ENCODE data around the gene CDKN1A. TPM values are rescaled to one million over a fixed set of nuclear protein-coding genes. Genes with fewer than 3 reads are reported as not detected.

The CDKN1A gene
- total RNA-seq, 1 donor from 2014 or later: 56.2 TPM

DNA sequence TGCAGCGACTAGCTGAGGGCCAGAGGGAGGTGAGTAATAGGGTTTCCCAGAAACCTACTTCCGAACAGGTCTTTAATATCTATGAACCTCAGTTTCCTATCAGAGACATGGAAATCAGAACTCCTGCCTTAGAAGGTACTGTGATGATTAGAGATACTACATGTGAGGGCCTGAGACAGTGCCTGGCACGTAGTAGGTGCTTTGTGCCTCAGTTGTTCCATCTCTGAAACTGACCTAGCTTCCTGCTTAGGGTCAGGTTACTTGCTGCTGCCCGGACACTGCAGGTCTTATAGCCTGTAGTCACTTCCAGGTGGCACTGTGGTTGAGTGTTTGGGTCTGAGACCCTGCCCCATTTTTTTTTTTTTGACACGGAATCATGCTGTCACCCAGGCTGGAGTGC lies 40.0 kb downstream of the CDKN1A start:
- intact Hi-C loops (cut with micrococcal nuclease): no loop called here

GRCh38 chr6:36719126-36719525 lies 40.6 kb downstream of the CDKN1A start:
- intact Hi-C loops (cut with micrococcal nuclease): no loop called here

DNA sequence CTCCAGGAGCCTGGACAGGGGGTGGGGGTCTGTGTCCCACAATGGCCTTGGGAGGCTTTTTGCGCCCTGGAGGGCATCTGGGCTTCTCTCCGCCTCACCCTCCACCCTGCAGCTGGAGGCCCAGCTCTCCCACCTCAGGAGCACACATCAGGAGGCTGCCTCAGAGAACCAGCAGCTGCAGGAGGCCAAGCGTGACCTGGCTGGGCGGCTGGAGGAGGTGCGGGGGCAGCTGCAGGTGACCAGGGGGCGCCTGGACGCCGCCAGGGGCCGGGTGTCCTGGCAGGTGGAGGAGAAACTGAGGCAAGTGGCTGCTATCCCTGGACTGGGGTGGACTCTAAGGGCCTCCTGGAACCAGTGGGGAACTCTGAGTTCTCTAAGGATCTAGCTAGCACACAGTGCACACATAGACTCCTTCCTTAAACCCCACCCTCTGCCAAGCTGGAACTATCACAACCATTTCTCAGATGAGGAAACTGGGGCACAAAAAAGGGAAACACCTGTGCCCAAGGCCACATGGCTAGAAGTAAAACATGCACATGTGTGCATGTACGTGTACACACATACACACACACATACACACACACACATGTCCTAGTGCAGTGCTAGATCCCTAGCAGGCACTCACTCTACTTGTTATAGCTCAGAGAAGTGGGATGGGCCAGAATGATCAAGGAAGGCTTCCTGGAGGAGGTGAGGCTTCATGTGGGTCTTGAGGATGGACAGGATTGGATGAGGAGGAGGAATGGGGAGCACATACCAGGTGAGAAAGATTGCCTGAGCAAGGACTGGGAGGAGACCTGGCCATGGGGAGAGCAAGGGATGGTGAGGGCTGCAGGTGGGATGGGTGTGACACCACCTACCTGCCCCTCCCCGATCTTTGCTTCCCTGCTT lies 42.0 kb downstream of the CDKN1A start:
- intact Hi-C loops (cut with micrococcal nuclease): no loop called here

DNA sequence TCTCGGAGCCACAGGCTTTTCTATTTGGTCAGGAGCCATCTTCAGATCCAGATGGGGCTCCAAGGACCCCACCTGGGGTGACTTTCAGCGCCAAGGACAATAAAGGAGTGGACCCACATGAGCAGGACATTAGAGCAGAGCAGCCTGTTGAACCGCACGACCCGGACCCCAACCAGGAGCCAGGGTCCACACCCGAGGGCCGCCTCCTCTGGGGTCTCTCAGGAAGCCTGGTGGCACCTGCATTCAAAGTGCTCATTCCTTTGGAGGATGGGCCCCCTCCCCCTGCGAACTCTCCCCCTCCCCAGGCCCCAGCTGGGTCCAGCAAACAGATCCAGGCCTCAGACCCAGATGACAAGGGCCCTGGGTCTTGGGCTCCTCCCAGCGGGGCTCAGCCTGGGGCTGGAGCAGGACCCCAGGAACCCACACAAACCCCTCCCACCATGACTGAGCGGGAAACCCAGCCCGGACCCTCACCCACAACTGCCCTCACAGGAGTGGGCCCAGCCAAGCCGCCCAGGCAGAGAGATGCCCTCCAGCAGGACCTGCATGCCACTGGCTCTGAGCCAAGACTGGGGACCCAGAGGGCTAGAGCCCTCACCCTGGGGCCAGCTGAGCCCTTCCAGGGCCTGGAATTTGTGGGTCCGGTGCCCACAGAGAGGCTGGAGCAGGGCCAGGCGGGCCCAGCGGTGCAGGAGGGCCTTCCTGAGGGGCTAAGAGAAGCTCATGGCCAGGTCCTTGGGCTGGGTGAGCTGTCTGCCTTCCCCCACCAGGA lies 43.0 kb downstream of the CDKN1A start:
- intact Hi-C loops (cut with micrococcal nuclease): no loop called here

- intact Hi-C loops (cut with micrococcal nuclease): no loop called here
Observed at GRCh38 chr6:36722365-36722764, 43.9 kb downstream of the CDKN1A start.

GRCh38 chr6:36722879-36723278 lies 44.4 kb downstream of the CDKN1A start:
- intact Hi-C loops (cut with micrococcal nuclease): no loop called here

- intact Hi-C loops (cut with micrococcal nuclease): loop anchor here (1.0 kb wide), 1 partner anchor 101 kb away; no protein-coding TSS in a partner anchor
Observed at GRCh38 chr6:36723992-36724391, 45.5 kb downstream of the CDKN1A start.

GRCh38 chr6:36724514-36725390 lies 46.2 kb downstream of the CDKN1A start:
- intact Hi-C loops (cut with micrococcal nuclease): loop anchor here (1.0 kb wide), 1 partner anchor 101 kb away; no protein-coding TSS in a partner anchor

DNA sequence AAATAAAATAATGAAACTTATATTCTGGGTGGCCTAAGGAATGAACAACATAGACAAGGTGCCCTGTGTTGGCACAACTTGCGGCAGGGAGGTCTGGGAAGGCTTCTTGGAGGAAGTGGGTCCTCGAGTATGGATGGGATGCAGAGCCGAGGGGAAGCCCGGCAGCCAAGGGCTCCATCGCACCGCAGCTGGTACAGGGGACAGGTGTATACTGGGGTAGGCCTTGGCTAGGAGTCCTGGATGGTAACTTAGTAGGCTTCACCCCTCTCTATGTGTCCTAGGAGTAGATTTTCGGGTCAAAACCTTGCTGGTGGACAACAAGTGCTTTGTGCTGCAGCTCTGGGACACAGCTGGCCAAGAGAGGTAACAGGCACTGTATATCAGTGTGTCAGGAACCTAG lies 47.1 kb downstream of the CDKN1A start:
- intact Hi-C loops (cut with micrococcal nuclease): no loop called here

- intact Hi-C loops (cut with micrococcal nuclease): no loop called here
Observed at GRCh38 chr6:36727505-36728021, 49.0 kb downstream of the CDKN1A start.

- intact Hi-C loops (cut with micrococcal nuclease): no loop called here
Observed at GRCh38 chr6:36728289-36729160, 50.0 kb downstream of the CDKN1A start.

- intact Hi-C loops (cut with micrococcal nuclease): no loop called here
Observed at GRCh38 chr6:36729161-36729524, 50.6 kb downstream of the CDKN1A start.

DNA sequence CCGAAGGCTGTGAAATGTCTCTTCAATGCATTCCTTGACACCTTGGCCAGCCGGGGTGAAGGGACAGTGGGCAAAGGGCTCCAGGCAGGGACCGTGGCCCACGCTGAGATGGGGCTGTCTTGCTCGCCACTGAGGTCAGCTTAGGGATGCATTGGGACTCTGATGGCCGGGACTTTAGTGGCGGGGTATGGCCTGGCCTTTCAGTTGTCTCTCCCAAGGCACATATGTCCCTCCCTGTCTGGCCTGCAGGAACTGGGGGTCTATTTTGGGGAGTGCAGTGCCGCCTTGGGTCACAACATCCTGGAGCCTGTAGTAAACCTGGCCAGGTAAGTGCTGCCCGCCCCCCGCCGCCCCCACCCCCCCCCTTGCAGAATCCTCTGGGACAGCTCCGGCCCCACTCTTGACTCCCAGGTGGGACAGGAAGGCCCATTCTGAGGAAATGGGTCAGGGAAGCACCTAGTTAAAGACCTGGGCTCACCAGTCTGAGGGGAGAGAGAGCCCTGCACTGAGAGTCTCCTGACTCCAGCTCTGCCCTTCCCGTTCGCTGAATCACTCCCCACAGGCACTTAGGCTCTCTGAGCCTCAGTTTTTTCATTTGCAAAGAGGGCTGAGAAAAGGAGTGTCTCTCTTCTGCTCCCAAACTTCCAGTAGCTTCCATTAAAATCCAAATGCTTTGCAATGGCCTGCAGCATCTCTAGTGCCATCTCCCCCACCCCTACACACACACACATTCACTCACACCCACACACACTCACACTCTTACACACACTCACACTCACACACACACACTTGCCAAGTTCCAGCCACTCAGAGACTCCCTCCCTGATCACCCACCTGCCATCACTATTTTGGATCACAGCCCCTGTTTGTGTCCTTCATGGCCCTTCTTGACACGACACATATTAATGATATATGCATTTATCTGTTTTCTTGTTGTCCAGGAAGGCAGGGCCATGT lies 52.2 kb downstream of the CDKN1A start:
- intact Hi-C loops (cut with micrococcal nuclease): no loop called here

DNA sequence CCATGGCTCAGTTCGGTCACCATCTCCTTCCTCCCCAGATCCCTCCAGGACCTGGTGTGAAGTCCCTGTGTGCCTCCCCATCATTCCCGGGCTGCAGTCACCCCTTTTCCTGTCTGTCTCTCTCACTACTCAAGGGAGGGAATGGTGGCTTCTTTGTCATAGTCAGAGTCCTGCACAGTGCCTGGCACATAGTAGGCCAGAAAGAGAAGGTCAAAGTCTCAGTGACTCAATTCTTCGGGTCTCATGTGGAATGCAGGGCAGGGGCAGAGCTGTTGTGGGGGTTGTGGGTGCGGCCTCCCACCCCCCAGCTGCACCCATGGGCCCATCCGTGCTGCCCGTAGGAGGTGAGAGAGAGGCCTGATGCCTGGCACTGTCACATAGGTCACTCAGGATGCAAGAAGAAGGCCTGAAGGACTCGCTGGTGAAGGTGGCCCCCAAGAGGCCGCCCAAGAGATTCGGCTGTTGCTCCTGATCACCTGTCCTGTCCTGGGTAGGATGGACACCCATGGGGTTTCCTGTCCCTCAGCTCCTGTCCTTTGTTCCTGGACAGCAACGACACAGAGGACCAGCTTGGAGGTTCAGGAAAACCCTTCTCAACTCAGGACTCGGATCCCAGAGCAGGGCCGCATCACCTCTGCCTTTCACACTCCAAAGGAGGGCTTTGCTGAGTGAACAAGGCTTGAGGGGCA lies 53.3 kb downstream of the CDKN1A start:
- intact Hi-C loops (cut with micrococcal nuclease): no loop called here

DNA sequence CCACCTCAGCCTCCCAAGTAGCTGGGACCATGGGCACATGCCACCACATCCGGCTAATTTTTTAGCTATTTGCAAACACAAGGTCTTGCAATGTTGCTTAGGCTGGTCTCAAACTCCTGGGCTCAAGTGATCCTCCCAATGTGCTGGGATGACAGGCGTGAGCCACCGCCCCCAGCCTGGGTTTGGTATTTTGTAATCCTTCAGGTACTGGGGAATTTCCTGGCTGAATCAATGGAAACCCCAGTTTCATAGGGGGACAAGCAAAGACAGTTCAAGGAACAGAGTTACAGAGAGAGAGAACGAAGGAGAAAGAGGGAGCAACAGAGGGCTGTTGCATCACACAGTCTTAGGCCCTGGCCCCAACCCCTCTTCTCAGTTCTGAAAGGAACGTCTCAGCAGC lies 54.8 kb downstream of the CDKN1A start:
- intact Hi-C loops (cut with micrococcal nuclease): no loop called here

- intact Hi-C loops (cut with micrococcal nuclease): no loop called here
Observed at GRCh38 chr6:36734486-36735060, 56.1 kb downstream of the CDKN1A start.

GRCh38 chr6:36735110-36736071 lies 56.9 kb downstream of the CDKN1A start:
- intact Hi-C loops (cut with micrococcal nuclease): no loop called here

Measured in T-helper 2 cell treated with Interferon-gamma antibody and Interleukin-4, amounts not matched to agents 100 ng/mL and 5 ng/mL, for 36 hours (primary cell).